Muscle layer of duodenum (tissue), 2 donors: Measurements from ENCODE around the gene TREML2.

Experiments
- H3K27ac ChIP-seq: one replicate; pipeline ENCODE4 v1.7.0; 2013; ENCODE audit warnings: mild to moderate bottlenecking, low read length
- H3K27me3 ChIP-seq: one replicate; pipeline ENCODE4 v1.7.0; 2013; ENCODE audit warnings: low read depth, mild to moderate bottlenecking, control low read depth, low read length
- H3K36me3 ChIP-seq, 2 donors: one replicate each; pipeline ENCODE4 v1.7.0; 2013; ENCODE audit warnings: low read length in 2 of 2, control low read depth in 1 of 2, mild to moderate bottlenecking in 1 of 2; ENCODE audit not compliant: insufficient read depth in 2 of 2, control insufficient read depth in 1 of 2
- H3K4me1 ChIP-seq, 2 donors: one replicate each; pipeline ENCODE4 v1.7.0; 2013; ENCODE audit warnings: low read length in 2 of 2, mild to moderate bottlenecking in 2 of 2, control low read depth in 1 of 2, moderate library complexity in 1 of 2; ENCODE audit not compliant: insufficient read depth in 2 of 2, control insufficient read depth in 1 of 2
- H3K4me3 ChIP-seq, 2 donors: one replicate each; pipeline ENCODE4 v1.7.0; 2013; ENCODE audit warnings: low read length in 2 of 2, low read depth in 1 of 2, mild to moderate bottlenecking in 1 of 2
- H3K9me3 ChIP-seq, 2 donors: one replicate each; pipeline ENCODE4 v1.7.0; 2013; ENCODE audit warnings: low read length in 2 of 2, control low read depth in 1 of 2, mild to moderate bottlenecking in 1 of 2; ENCODE audit not compliant: control insufficient read depth in 1 of 2
- donor health status: healthy.

The TREML2 gene

GRCh38 chr6:41157323-41157722, 43.6 kb downstream of the TREML2 start:
- Histone ChIP-seq H3K27me3 (no peaks in the 10 kb centered on the region), H3K4me1 (no peaks in the 10 kb centered on the region)

GRCh38 chr6:41156771-41157170, 44.2 kb downstream of the TREML2 start:
- Histone ChIP-seq H3K4me1 (no peaks in the 10 kb centered on the region), H3K36me3 (no peaks in the 10 kb centered on the region), H3K27ac (no peak overlapping the region), H3K27me3 (no peaks in the 10 kb centered on the region), H3K9me3 (no peaks in the 10 kb centered on the region), H3K4me3 (no peak overlapping the region)

More at GRCh38 chr6:41157323-41157722, 43.6 kb downstream of the TREML2 start:
- Histone ChIP-seq H3K36me3 (no peaks in the 10 kb centered on the region), H3K4me3 (no peak overlapping the region), H3K27ac (no peak overlapping the region), H3K9me3 (no peaks in the 10 kb centered on the region)

- Histone ChIP-seq H3K36me3 (no peaks in the 10 kb centered on the region), H3K4me1 (no peaks in the 10 kb centered on the region), H3K27ac (no peak overlapping the region), H3K4me3 (no peak overlapping the region), H3K27me3 (no peaks in the 10 kb centered on the region), H3K9me3 (no peaks in the 10 kb centered on the region)
Measured at GRCh38 chr6:41156001-41156400, 44.9 kb downstream of the TREML2 start.

- H3K36me3 ChIP-seq: no peaks in the 10 kb centered on the region
- H3K4me1 ChIP-seq: no peaks in the 10 kb centered on the region
- H3K9me3 ChIP-seq: no peaks in the 10 kb centered on the region
- H3K4me3 ChIP-seq: no peak overlapping the region
- H3K27ac ChIP-seq: no peak overlapping the region
- no peaks in the 10 kb centered on the region for H3K27me3 ChIP-seq
Measured at GRCh38 chr6:41155132-41155805, 45.7 kb downstream of the TREML2 start.

- Histone ChIP-seq H3K27me3 (no peaks in the 10 kb centered on the region), H3K36me3 (no peaks in the 10 kb centered on the region), H3K9me3 (no peaks in the 10 kb centered on the region)
Measured at GRCh38 chr6:41153992-41154625, 46.8 kb downstream of the TREML2 start, which contains the start of gene TREML1. TSS of gene TREML1 (minus strand) at chr6:41154347. CDS start at chr6:41154288, 59 bp downstream.

GRCh38 chr6:41153451-41153850, 47.5 kb downstream of the TREML2 start:
- no peak overlapping the region for H3K27ac ChIP-seq
- H3K9me3 ChIP-seq: no peaks in the 10 kb centered on the region
- H3K36me3 ChIP-seq: no peaks in the 10 kb centered on the region
- H3K4me3 ChIP-seq: no peak overlapping the region
- H3K4me1 ChIP-seq: no peaks in the 10 kb centered on the region
- H3K27me3 ChIP-seq: no peaks in the 10 kb centered on the region

More at GRCh38 chr6:41153992-41154625, 46.8 kb downstream of the TREML2 start, which contains the start of gene TREML1:
- Histone ChIP-seq H3K4me3 (no peak within 1 kb of the TSS), H3K27ac (no peak within 1 kb of the TSS), H3K4me1 (no peaks in the 10 kb centered on the region)

GRCh38 chr6:41150671-41151070, 50.3 kb downstream of the TREML2 start:
- Histone ChIP-seq H3K4me1 (no peaks in the 10 kb centered on the region), H3K36me3 (no peaks in the 10 kb centered on the region), H3K27me3 (no peaks in the 10 kb centered on the region), H3K27ac (no peak overlapping the region), H3K4me3 (no peak overlapping the region), H3K9me3 (no peaks in the 10 kb centered on the region)

- H3K4me1 ChIP-seq: no peaks in the 10 kb centered on the region
- no peaks in the 10 kb centered on the region for H3K36me3 ChIP-seq
- H3K9me3 ChIP-seq: no peaks in the 10 kb centered on the region
- no peaks in the 10 kb centered on the region for H3K27me3 ChIP-seq
- H3K27ac ChIP-seq: no peak overlapping the region
- no peak overlapping the region for H3K4me3 ChIP-seq
Measured at GRCh38 chr6:41147917-41148316, 53.0 kb downstream of the TREML2 start.
